ENCODE results near the gene CLK4.

The CLK4 gene

GRCh38 chr5:178622679-178623247 is 4.1 kb downstream of the CLK4 start:
- no peaks in the 10 kb centered on the region for H3K36me3 ChIP-seq (ENCODE audit: control insufficient read depth, insufficient read depth, low read length)
- no peak overlapping the region for H3K4me2 ChIP-seq (ENCODE audit: low read length)
- H3K27me3 ChIP-seq (ENCODE audit: control insufficient read depth, insufficient read depth, low read length): no peaks in the 10 kb centered on the region
- no peak overlapping the region for H3K9ac ChIP-seq
- peaks cover 23% of the 10 kb centered on the region for H3K79me2 ChIP-seq
- H3K4me3 ChIP-seq (ENCODE audit: low read depth, low read length): no peak overlapping the region
- no peak overlapping the region for H3K27ac ChIP-seq
- no peaks in the 10 kb centered on the region for H3K9me3 ChIP-seq (ENCODE audit: control insufficient read depth, low read length)
- H3K4me1 ChIP-seq: peaks cover 14% of the 10 kb centered on the region
- TF ChIP-seq, protein P1, sequence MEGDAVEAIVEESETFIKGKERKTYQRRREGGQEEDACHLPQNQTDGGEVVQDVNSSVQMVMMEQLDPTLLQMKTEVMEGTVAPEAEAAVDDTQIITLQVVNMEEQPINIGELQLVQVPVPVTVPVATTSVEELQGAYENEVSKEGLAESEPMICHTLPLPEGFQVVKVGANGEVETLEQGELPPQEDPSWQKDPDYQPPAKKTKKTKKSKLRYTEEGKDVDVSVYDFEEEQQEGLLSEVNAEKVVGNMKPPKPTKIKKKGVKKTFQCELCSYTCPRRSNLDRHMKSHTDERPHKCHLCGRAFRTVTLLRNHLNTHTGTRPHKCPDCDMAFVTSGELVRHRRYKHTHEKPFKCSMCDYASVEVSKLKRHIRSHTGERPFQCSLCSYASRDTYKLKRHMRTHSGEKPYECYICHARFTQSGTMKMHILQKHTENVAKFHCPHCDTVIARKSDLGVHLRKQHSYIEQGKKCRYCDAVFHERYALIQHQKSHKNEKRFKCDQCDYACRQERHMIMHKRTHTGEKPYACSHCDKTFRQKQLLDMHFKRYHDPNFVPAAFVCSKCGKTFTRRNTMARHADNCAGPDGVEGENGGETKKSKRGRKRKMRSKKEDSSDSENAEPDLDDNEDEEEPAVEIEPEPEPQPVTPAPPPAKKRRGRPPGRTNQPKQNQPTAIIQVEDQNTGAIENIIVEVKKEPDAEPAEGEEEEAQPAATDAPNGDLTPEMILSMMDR (IDR thresholded peaks at IDR 0.05): no peak
- H2AFZ ChIP-seq: no peak overlapping the region

GRCh38 chr5:178619390-178619789 is 7.5 kb downstream of the CLK4 start:
- Histone ChIP-seq H3K4me1 (peaks cover 6% of the 10 kb centered on the region), H2AFZ (no peak overlapping the region), H3K36me3 (ENCODE audit: control insufficient read depth, insufficient read depth, low read length) (no peaks in the 10 kb centered on the region), H3K79me2 (peaks cover 32% of the 10 kb centered on the region), H3K27me3 (ENCODE audit: control insufficient read depth, insufficient read depth, low read length) (no peaks in the 10 kb centered on the region), H3K4me2 (ENCODE audit: low read length) (no peak overlapping the region), H3K9ac (no peak overlapping the region), H3K4me3 (ENCODE audit: low read depth, low read length) (no peak overlapping the region), H3K9me3 (ENCODE audit: control insufficient read depth, low read length) (no peaks in the 10 kb centered on the region), H3K27ac (no peak overlapping the region)
- TF ChIP-seq, protein P1 (IDR thresholded peaks at IDR 0.05): no peak

- peaks cover 19% of the 10 kb centered on the region for H3K79me2 ChIP-seq
- no peak overlapping the region for H3K4me2 ChIP-seq (ENCODE audit: low read length)
- no peaks in the 10 kb centered on the region for H3K4me1 ChIP-seq
- H3K27ac ChIP-seq: no peak overlapping the region
- H3K27me3 ChIP-seq (ENCODE audit: control insufficient read depth, insufficient read depth, low read length): no peaks in the 10 kb centered on the region
- no peak overlapping the region for H2AFZ ChIP-seq
- TF ChIP-seq, protein P1 (IDR thresholded peaks at IDR 0.05): no peak
- no peaks in the 10 kb centered on the region for H3K9me3 ChIP-seq (ENCODE audit: control insufficient read depth, low read length)
- no peaks in the 10 kb centered on the region for H3K36me3 ChIP-seq (ENCODE audit: control insufficient read depth, insufficient read depth, low read length)
- H3K9ac ChIP-seq: no peak overlapping the region
- no peak overlapping the region for H3K4me3 ChIP-seq (ENCODE audit: low read depth, low read length)
These were observed 14.6 kb downstream of the CLK4 start for GRCh38 chr5:178612299-178612698.

DNA sequence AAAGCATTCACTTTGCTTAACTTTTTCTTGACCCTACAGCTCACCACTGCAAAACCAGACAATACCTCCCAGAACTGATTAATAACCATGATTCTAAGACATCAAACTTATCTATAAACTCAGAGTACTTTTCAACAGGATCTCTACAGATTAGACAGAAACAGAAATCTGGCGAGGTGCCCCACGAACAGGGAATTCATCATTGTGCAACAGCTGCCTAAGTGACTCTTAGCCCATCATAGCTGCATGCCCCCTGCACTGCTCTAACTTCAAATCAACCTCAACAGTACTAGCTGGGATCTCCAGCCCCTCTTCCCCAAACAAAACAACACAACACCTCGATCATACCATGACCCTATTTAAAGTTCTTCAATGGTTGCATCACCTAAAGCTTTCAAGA is 20.6 kb downstream of the CLK4 start:
- Histone ChIP-seq H2AFZ (no peak overlapping the region), H3K27me3 (ENCODE audit: control insufficient read depth, insufficient read depth, low read length) (no peaks in the 10 kb centered on the region), H3K27ac (no peak overlapping the region), H3K4me3 (ENCODE audit: low read depth, low read length) (no peak overlapping the region), H3K4me2 (ENCODE audit: low read length) (no peak overlapping the region), H3K79me2 (no peaks in the 10 kb centered on the region), H3K36me3 (ENCODE audit: control insufficient read depth, insufficient read depth, low read length) (no peaks in the 10 kb centered on the region), H3K4me1 (no peaks in the 10 kb centered on the region), H3K9me3 (ENCODE audit: control insufficient read depth, low read length) (no peaks in the 10 kb centered on the region), H3K9ac (no peak overlapping the region)
- TF ChIP-seq, protein P1 (IDR thresholded peaks at IDR 0.05): no peak

DNA sequence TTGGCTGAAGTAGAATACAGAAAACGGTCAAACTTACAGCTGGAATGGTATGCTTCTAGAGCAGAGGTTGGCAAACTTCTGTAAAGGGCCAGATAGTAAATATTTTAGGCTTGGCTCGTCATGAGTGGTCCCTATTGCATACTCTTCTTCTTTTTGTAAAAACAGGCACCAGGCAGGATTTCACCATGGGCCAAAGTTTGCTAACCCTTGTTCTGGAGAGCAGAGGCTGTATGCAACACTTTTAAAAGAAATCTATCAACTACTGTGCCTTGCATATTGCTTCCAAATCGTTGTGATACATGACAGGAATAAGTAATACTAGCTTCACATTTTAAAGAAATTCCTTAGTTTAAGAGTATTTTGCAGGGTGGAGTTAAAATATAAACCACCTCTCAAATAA is 21.1 kb downstream of the CLK4 start:
- no peaks in the 10 kb centered on the region for H3K36me3 ChIP-seq (ENCODE audit: control insufficient read depth, insufficient read depth, low read length)
- no peaks in the 10 kb centered on the region for H3K9me3 ChIP-seq (ENCODE audit: control insufficient read depth, low read length)
- no peaks in the 10 kb centered on the region for H3K27me3 ChIP-seq (ENCODE audit: control insufficient read depth, insufficient read depth, low read length)
- H3K27ac ChIP-seq: no peak overlapping the region
- H3K79me2 ChIP-seq: no peaks in the 10 kb centered on the region
- no peak overlapping the region for H3K9ac ChIP-seq
- H3K4me3 ChIP-seq (ENCODE audit: low read depth, low read length): no peak overlapping the region
- H2AFZ ChIP-seq: no peak overlapping the region
- H3K4me1 ChIP-seq: no peaks in the 10 kb centered on the region
- no peak overlapping the region for H3K4me2 ChIP-seq (ENCODE audit: low read length)
- TF ChIP-seq, protein P1 (IDR thresholded peaks at IDR 0.05): no peak

Measured in parathyroid adenoma (tissue), 2 donors.